Measurements from ENCODE around the gene CYP1A2. TPM values are rescaled to one million over a fixed set of nuclear protein-coding genes. Genes with fewer than 3 reads are reported as not detected.
A peak's percentile ranks its signal among the peaks of the same experiment; 100 is the strongest.
"Not testable (repeated sequence)": the region's sequence is repeated elsewhere in the genome, so short reads cannot be mapped to it uniquely, and the experiment has no call there.

CYP1A2 gene
- total RNA-seq, 4 donors from 2014 or later, result not detected

DNA sequence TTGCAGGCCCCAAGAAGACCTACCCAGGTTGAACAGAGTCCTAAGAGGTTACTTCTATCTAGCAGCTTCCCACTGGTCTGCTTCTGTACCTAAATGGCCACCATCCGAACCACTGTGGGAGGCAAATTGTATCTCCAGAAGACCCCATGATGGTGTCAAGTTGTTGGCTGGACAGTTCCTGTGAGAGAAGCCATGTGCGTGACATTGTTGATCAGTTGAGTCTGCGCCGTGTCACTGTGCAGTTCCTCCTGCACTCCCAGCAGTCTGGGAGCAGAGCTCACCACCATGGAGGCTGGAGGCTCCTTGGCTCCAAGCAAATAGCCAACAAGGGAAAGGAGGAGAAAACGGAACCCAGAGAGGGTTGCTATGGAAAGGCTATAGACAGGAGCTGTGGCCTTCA, 15.8 kb upstream of the CYP1A2 start:
- DNase-seq (ENCODE audit: low spot score in 2 of 2), result peak in 1 of 2 donors; percentile 56
- intact Hi-C loops (cut with DNase I; ENCODE audit: low total_unique reads), result no loop called here
- TF ChIP-seq, protein P1, sequence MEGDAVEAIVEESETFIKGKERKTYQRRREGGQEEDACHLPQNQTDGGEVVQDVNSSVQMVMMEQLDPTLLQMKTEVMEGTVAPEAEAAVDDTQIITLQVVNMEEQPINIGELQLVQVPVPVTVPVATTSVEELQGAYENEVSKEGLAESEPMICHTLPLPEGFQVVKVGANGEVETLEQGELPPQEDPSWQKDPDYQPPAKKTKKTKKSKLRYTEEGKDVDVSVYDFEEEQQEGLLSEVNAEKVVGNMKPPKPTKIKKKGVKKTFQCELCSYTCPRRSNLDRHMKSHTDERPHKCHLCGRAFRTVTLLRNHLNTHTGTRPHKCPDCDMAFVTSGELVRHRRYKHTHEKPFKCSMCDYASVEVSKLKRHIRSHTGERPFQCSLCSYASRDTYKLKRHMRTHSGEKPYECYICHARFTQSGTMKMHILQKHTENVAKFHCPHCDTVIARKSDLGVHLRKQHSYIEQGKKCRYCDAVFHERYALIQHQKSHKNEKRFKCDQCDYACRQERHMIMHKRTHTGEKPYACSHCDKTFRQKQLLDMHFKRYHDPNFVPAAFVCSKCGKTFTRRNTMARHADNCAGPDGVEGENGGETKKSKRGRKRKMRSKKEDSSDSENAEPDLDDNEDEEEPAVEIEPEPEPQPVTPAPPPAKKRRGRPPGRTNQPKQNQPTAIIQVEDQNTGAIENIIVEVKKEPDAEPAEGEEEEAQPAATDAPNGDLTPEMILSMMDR (IDR thresholded peaks at IDR 0.05), result no peak
- no peak for TF ChIP-seq POLR2A (IDR thresholded peaks at IDR 0.05)
- H3K4me3 ChIP-seq (ENCODE audit: low read depth, poor library complexity, severe bottlenecking), result no peak overlapping the region
- WGBS, 2 donors, result 82 to 87% methylated on average over 5 of the region's 5 CpGs

DNA sequence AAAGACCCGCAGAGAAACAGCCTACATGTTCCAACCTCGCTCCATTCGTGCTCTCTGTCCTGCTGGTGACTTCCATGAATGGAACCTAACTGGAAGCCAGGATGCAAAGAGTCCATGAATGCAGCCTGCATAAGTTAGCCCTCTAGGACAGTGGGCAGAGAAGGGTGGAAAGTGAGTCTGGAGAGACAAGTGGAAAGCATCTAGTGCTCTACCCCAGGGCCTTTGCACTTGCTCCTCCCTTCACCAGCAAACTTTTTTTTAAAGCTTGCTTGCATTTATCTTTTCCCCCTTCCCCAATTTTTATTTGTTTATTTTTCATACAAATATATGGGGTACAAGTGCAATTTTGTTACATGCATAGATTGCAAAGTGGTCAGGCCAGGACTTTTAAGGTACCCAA, 15.4 kb upstream of the CYP1A2 start:
- intact Hi-C loops (cut with DNase I; ENCODE audit: low total_unique reads), result no loop called here
- 89 to 93% methylated on average over 3 of the region's 3 CpGs for WGBS, 2 donors
- H3K4me3 ChIP-seq (ENCODE audit: low read depth, poor library complexity, severe bottlenecking), result no peak overlapping the region
- TF ChIP-seq, protein P1 (IDR thresholded peaks at IDR 0.05), result no peak
- no peak for TF ChIP-seq POLR2A (IDR thresholded peaks at IDR 0.05)
- peak in 1 of 2 donors; percentile 3 for DNase-seq (ENCODE audit: low spot score in 2 of 2)

DNA sequence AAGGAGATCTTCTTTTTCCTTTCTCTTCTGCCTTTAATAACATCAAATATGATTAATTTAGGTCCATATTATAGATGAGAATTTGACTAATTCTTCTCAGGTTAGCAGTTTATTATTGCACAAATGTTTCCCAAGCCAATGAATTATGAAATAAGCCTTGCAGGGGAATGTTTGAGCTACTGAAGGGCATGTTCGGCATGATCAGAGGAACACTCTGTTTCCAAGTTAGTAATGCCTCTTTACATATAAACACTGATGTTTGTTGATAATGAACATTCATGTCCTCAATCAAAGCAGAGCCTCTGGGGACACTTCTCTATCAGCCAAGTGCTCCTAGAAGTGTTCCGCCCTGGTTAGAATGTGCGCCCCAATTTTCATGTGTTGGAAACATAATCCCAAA, 13.3 kb upstream of the CYP1A2 start:
- DNase-seq (ENCODE audit: low spot score in 2 of 2), result no peak
- H3K4me3 ChIP-seq (ENCODE audit: low read depth, poor library complexity, severe bottlenecking), result no peak overlapping the region
- intact Hi-C loops (cut with DNase I; ENCODE audit: low total_unique reads), result no loop called here
- 52 to 54% methylated on average over 3 of the region's 3 CpGs for WGBS, 2 donors
- TF ChIP-seq, protein P1 (IDR thresholded peaks at IDR 0.05), result no peak
- no peak for TF ChIP-seq POLR2A (IDR thresholded peaks at IDR 0.05)

DNA sequence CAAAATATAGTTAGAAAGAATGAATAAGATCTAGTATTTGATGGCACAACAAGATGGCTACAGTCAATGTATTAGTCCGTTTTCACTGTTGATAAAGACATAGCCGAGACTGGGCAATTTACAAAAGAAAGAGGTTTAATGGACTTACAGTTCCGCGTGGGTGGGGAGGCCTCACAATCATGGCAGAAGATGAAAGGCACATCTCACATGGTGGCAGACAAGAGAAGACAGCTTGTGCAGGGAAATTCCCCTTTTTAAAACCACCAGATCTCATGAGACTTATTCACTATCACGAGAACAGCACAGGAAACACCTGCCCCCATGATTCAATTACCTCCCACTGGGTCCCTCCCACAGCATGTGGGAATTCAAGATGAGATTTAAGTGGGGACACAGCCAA, 10.4 kb upstream of the CYP1A2 start:
- 46 to 50% methylated on average over 5 of the region's 5 CpGs for WGBS, 2 donors
- intact Hi-C loops (cut with DNase I; ENCODE audit: low total_unique reads); H3K4me3 ChIP-seq (ENCODE audit: low read depth, poor library complexity, severe bottlenecking); DNase-seq (ENCODE audit: low spot score in 2 of 2): not testable (repeated sequence)

DNA sequence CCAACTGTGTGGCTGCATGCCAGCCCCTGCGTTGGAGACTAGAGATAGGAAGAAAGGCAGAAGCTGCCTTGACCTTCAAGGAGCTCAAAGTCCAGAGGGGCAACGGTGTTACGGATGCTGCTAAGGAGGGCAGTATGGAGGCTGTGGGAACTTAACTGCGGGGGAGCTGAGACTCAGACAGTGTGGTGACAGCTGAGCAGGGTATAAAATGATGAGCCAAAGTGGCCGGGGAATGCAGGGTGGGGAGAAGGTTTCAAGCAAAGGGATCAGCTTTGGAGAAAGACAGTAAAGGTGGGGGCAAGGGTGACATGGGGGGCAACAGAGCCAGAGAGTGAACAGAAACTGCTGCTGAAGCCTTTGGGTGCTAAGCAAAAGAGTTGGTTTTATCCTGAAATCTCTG, 6.2 kb upstream of the CYP1A2 start:
- no peak for DNase-seq (ENCODE audit: low spot score in 2 of 2)
- no peak overlapping the region for H3K4me3 ChIP-seq (ENCODE audit: low read depth, poor library complexity, severe bottlenecking)
- intact Hi-C loops (cut with DNase I; ENCODE audit: low total_unique reads), result no loop called here
- TF ChIP-seq, protein P1 (IDR thresholded peaks at IDR 0.05), result no peak
- no peak for TF ChIP-seq POLR2A (IDR thresholded peaks at IDR 0.05)
- 94 to 95% methylated on average over 5 of the region's 5 CpGs for WGBS, 2 donors

DNA sequence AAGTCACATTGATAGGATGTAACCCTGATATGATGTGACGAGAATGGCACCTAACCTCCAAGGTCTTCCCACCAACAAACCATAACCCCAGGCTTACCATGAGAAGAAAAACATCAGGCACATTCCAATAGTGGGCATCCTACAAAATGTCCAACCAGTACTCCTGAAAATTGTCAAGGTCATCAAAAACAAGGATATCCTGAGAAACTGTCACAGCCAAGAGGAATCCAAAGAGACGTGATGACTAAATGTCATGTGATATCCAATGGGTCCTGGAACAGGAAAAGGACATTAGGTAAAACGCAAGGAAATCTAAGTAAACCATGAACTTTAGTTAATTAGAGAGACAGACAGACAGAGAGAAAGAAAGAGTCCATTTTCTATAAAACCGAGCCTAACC, 2.3 kb upstream of the CYP1A2 start:
- DNase-seq (ENCODE audit: low spot score in 2 of 2), result no peak
- H3K4me3 ChIP-seq (ENCODE audit: low read depth, poor library complexity, severe bottlenecking), result no peak overlapping the region
- intact Hi-C loops (cut with DNase I; ENCODE audit: low total_unique reads), result no loop called here
- 73 to 80% methylated on average over 4 of the region's 4 CpGs for WGBS, 2 donors
- TF ChIP-seq, protein P1 (IDR thresholded peaks at IDR 0.05), result no peak
- TF ChIP-seq POLR2A (IDR thresholded peaks at IDR 0.05), result no peak
